Nephron progenitor cell (in vitro differentiated cells): Measurements from ENCODE around the gene B9D2.
"Not testable (repeated sequence)": the region's sequence is repeated elsewhere in the genome, so short reads cannot be mapped to it uniquely, and the experiment has no call there.

Experiments
- DNase-seq: peaks from one replicate; pipeline ENCODE4 v3.0.0; 2021
- H3K27ac Mint-ChIP-seq: 2 replicates; pipeline ENCODE4 v1.8.0; 2021; ENCODE audit warnings: mild to moderate bottlenecking, moderate library complexity, mixed read lengths
- H3K27me3 Mint-ChIP-seq: 2 replicates; pipeline ENCODE4 v1.8.0; 2021; ENCODE audit warnings: mild to moderate bottlenecking, low read depth, mixed read lengths; ENCODE audit not compliant: poor library complexity
- H3K36me3 Mint-ChIP-seq: 2 replicates; pipeline ENCODE4 v1.8.0; 2021; ENCODE audit warnings: low read depth, mixed read lengths
- H3K4me1 Mint-ChIP-seq: 2 replicates; pipeline ENCODE4 v1.8.0; 2021; ENCODE audit warnings: mixed read lengths
- H3K4me3 Mint-ChIP-seq: 2 replicates; pipeline ENCODE4 v1.8.0; 2021; ENCODE audit warnings: mild to moderate bottlenecking, moderate library complexity, mixed read lengths
- H3K9me3 Mint-ChIP-seq: 2 replicates; pipeline ENCODE4 v1.8.0; 2021; ENCODE audit warnings: mild to moderate bottlenecking, moderate library complexity, mixed read lengths
- CTCF ChIP-seq: fragments of 200-600 bp; sonication (generic); IDR thresholded peaks from 2 replicates; pipeline ENCODE4 v1.5.0; 2021; ENCODE audit warnings: antibody characterized with exemption

The B9D2 gene

GRCh38 chr19:41384351-41384750 is 20.4 kb upstream of the B9D2 start:
- no peak overlapping the region for H3K4me3 Mint-ChIP-seq
- TF ChIP-seq CTCF = no peak
- no peaks in the 10 kb centered on the region for H3K27me3 Mint-ChIP-seq
- no peaks in the 10 kb centered on the region for H3K9me3 Mint-ChIP-seq
- peaks cover 19% of the 10 kb centered on the region for H3K4me1 Mint-ChIP-seq
- no peak for DNase-seq
- peaks cover 11% of the 10 kb centered on the region for H3K36me3 Mint-ChIP-seq
- H3K27ac Mint-ChIP-seq = no peak overlapping the region

GRCh38 chr19:41381536-41381935 is 17.6 kb upstream of the B9D2 start:
- H3K9me3 Mint-ChIP-seq, DNase-seq, H3K4me3 Mint-ChIP-seq, H3K27me3 Mint-ChIP-seq: not testable (repeated sequence)
- H3K27ac Mint-ChIP-seq = peak overlapping the region; percentile 42
- peaks cover 32% of the 10 kb centered on the region for H3K4me1 Mint-ChIP-seq
- peaks cover 20% of the 10 kb centered on the region for H3K36me3 Mint-ChIP-seq

GRCh38 chr19:41377977-41378709 is 14.2 kb upstream of the B9D2 start:
- DNase-seq = peak; percentile 32
- peak overlapping the region; percentile 76 for H3K27ac Mint-ChIP-seq
- peaks cover 20% of the 10 kb centered on the region for H3K4me1 Mint-ChIP-seq
- no peak for TF ChIP-seq CTCF
- peak overlapping the region; percentile 37 for H3K4me3 Mint-ChIP-seq
- peaks cover 17% of the 10 kb centered on the region for H3K36me3 Mint-ChIP-seq
- no peaks in the 10 kb centered on the region for H3K9me3 Mint-ChIP-seq
- H3K27me3 Mint-ChIP-seq = peaks cover 6% of the 10 kb centered on the region

GRCh38 chr19:41376998-41377365 is 13.0 kb upstream of the B9D2 start:
- no peak for DNase-seq
- H3K27ac Mint-ChIP-seq = no peak overlapping the region
- H3K4me3 Mint-ChIP-seq = peak overlapping the region; percentile 80
- H3K27me3 Mint-ChIP-seq = peaks cover 6% of the 10 kb centered on the region
- TF ChIP-seq CTCF = no peak
- no peaks in the 10 kb centered on the region for H3K9me3 Mint-ChIP-seq
- H3K36me3 Mint-ChIP-seq = peaks cover 12% of the 10 kb centered on the region
- H3K4me1 Mint-ChIP-seq = peaks cover 25% of the 10 kb centered on the region

- Mint-ChIP-seq H3K27me3 (peaks cover 6% of the 10 kb centered on the region), H3K27ac (peak within 1 kb of the TSS; percentile 93), H3K4me1 (peaks cover 25% of the 10 kb centered on the region), H3K4me3 (peak within 1 kb of the TSS; percentile 80), H3K36me3 (peaks cover 15% of the 10 kb centered on the region), H3K9me3 (no peaks in the 10 kb centered on the region)
- peak; percentile 81 for DNase-seq
- TF ChIP-seq CTCF = no peak
Measured at GRCh38 chr19:41376241-41376997, 12.5 kb upstream of the B9D2 start, which contains the start of gene TMEM91. Gene TMEM91, plus strand, starts transcription at chr19:41376533. Its CDS starts 1,777 bp downstream, at chr19:41378310.

- Mint-ChIP-seq H3K4me1 (peaks cover 25% of the 10 kb centered on the region), H3K27ac (no peak overlapping the region), H3K4me3 (no peak overlapping the region), H3K36me3 (peaks cover 20% of the 10 kb centered on the region), H3K9me3 (no peaks in the 10 kb centered on the region), H3K27me3 (peaks cover 6% of the 10 kb centered on the region)
- DNase-seq = no peak
- TF ChIP-seq CTCF = no peak
Measured at GRCh38 chr19:41373993-41374392, 10.0 kb upstream of the B9D2 start.
